Measurements from ENCODE around the gene INAFM1. TPM values are rescaled to one million over a fixed set of nuclear protein-coding genes. Genes with fewer than 3 reads are reported as not detected.
A peak's percentile ranks its signal among the peaks of the same experiment; 100 is the strongest.
"Not testable (repeated sequence)": the region's sequence is repeated elsewhere in the genome, so short reads cannot be mapped to it uniquely, and the experiment has no call there.

The INAFM1 gene
- total RNA-seq, 2 donors from 2014 or later, result 28.2 to 38.6 TPM

DNA sequence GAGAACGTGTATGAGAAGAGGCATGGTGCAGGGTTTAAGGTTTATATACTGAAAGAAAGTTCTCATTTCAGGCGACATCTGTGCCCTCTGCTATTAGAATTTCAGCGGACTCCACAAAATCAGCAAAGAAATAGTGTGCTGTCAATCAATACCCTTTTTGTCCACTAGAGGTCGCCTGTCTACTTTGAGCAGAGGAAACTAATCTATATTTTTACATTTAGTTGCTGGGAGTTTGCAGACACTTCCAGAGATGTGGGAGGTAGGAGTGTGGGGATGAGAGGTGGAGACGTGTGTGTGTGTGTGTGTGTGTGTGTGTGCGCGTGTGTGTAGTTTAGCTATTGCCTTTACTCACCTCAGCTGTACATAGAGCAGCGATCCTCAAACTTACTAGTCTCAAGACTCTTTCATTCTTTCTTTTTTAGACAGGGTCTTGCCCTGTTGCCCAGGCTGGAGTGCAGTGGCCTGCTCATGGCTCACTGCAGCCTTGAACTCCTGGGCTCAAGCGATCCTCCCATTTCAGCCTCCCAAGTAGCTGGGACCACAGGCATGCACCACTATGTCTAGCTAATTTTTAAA, 9.7 kb downstream of the INAFM1 start:
- intact Hi-C loops (cut with DNase I), result loop anchor here in 1 of 2 donors (5.0 to 10.0 kb wide), 2 partner anchors 108 to 420 kb away; no protein-coding TSS in a partner anchor
- DNase-seq (ENCODE audit: low spot score), result no peak

DNA sequence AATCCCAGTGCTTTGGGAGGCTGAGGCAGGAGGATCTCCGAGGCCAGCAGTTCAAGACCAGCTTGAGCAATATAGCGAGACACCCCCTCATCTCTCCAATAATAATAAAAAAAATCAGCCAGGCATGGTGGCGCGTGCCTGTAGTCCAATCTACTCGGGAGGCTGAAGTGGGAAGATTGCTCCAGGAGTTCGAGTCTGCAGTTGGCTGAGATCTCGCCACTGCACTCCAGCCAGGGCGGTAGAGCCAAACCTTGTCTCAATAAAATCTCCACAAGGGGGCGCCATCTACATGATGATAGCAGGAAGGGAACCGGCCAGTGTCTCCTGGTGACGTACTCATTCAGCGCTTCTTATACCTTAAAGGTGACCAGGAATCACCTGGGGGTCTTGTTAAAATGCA, 21.4 kb downstream of the INAFM1 start:
- intact Hi-C loops (cut with DNase I), result loop anchor here (5.0 to 10.0 kb wide), 2 partner anchors 96 to 129 kb away; no protein-coding TSS in a partner anchor

DNA sequence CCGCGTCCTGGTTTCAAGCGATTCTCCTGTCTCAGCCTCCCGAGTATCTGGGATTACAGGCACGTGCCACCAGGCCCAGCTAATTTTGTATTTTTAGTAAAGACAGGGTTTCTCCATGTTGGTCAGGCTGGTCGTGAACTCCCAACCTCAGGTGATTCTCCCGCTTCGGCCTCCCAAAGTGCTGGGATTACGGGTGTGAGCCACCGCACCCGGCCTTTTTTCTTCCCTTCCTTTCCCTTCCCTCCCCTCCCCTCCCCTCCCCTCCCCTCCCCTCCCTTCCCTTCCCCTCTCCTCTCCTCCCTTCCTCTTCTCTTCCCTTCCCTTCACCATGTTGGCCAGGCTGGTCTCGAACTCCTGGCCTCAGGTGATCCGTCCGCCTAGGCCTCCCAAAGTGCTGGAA, 26.2 kb downstream of the INAFM1 start:
- intact Hi-C loops (cut with DNase I); DNase-seq (ENCODE audit: low spot score): not testable (repeated sequence)

More for the DNA sequence above, 21.4 kb downstream of the INAFM1 start:
- DNase-seq (ENCODE audit: low spot score), result no peak

DNA sequence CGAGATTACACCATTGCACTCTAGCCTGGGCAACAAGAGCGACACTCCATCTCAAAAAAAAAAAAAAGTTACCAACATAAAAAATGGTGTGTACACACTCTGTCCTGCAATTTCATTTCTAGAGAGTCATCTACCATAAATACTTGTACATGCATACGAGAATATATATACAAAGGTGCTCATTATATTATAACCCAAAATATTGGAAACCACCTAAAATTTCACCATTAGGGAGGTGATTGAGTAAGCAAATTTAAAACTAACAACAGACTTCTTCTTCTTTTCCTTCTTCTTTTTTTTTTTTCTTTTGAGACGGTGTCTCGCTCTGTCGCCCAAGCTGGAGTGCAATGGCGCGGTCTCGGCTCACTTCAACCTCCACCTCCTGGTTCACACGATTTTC, 27.6 kb downstream of the INAFM1 start:
- no peak for DNase-seq (ENCODE audit: low spot score)
- intact Hi-C loops (cut with DNase I), result no loop called here

DNA sequence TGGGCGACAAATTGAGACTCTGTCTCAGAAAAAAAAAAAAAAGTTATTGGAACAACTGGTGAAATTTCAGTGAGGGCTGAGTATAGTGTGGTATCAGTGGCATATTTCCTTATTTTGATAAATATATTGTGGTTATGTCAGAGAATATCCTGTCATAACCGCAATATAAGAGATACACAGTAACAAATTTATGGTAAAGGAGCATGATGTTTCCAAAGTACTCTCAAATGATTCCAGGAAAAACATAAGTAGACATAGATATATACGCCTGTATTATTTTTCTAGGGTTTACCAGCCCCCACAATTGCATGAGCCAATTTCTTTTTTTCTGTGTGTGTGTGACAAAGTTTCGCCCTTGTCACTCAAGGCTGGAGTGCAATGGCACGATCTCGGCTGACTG, 29.3 kb downstream of the INAFM1 start:
- intact Hi-C loops (cut with DNase I), result no loop called here
- no peak for DNase-seq (ENCODE audit: low spot score)

DNA sequence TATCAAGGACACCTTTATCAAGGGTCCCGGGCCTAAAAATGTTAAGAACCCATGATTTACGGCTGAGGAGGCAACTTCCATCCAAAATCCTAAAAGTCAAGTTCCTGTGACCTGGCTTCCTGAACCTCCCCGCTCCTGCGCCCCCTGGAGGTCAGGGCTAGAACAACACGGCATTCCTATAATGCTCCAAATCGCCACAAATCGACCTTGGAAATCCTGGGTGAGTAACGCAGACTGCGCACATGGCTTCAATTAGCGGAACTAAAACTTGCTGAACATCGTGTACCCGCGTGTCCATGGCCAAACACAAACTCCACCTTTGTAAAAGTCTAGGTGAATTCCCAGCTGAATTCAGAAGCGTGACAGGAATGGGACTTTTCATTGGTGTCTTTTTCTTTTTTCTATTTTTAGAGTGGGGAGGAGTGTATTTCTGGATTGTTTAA, 30.6 kb downstream of the INAFM1 start:
- intact Hi-C loops (cut with DNase I), result no loop called here
- peak; percentile 91 for DNase-seq (ENCODE audit: low spot score)

DNA sequence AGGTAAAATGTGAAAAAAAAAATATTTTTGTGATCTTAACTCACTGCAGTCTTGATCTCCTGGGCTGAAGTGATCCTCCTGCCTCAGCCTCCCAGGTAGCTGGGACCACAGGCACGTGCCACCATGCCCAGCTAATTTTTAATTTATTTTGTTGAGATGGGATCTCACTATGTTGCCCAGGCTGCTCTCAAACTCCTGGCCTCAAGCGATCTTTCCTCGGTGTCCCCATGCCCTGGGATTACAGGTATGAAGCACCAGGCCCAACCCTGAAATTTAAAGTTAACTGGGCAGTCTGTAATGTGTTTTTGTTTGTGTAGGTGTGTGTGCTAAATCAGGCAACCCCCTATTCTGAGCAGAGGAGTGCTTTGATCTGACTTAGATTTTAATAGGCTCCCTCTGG, 31.6 kb downstream of the INAFM1 start:
- intact Hi-C loops (cut with DNase I), result no loop called here
- no peak for DNase-seq (ENCODE audit: low spot score)

DNA sequence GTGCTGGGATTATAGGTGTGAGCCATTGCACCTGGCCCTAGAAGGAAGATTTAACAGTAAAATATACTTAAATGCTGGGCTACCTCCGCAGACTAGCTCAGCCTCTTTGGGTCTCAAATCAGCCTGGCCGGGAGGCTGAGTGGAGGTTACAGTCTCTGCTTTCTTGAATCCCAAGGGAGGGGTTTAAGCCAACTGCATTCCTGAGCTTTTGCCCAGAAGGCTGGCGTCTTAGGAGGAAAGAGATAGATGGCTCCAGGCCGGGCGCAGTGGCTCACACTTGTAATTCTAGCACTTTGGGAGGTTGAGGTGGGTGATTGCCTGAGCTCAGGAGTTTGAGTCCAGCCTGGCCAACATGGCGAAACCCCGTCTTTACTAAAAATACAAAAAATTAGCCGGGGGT, 34.4 kb downstream of the INAFM1 start:
- DNase-seq (ENCODE audit: low spot score), result no peak
- intact Hi-C loops (cut with DNase I), result no loop called here

DNA sequence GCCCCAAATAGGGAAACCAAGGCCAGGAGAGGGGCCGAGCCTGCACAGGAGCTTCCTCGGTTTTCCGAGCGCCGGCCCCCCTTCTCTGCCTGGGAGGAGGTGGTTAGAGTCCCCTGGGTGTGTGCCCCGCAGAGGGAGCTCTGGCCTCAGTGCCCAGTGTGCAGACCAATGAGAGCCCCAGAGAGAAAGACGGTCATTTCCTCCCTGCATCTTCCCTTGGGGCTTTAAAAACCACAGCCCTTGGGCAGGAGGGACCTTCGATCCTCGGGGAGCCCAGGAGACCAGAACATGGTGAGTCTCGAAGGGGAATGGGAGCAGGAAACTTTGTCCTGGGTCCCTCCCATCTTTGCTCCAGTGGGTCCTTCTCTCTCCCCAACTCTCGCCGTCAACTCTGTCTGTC, 34.9 kb downstream of the INAFM1 start, which contains the start of gene C5AR1:
Gene C5AR1, plus strand, starts transcription at position 254 of the 400 bp plus-strand sequence. Its CDS starts 35 bp downstream, at position 289.
- intact Hi-C loops (cut with DNase I), result no loop called here
- DNase-seq (ENCODE audit: low spot score), result peak; percentile 85

DNA sequence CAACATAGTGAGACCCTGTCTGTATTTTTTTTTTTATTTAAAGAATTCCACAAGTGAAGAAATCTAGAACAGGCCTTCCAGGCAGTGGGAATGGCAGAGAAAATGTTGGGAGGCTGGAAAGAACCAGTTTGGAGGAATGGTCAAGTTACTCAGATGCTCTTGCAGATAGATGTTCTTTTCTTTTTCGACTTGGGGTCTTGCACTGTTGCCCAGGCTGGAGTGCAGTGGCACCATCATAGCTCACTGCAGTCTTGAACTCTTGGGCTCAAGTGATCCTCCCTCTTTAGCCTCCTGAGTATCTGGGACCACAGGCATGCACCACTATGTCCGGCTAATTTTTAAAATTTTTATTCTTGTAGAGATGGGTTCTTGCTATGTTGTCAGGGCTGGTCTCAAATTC, 35.6 kb downstream of the INAFM1 start:
- no peak for DNase-seq (ENCODE audit: low spot score)

DNA sequence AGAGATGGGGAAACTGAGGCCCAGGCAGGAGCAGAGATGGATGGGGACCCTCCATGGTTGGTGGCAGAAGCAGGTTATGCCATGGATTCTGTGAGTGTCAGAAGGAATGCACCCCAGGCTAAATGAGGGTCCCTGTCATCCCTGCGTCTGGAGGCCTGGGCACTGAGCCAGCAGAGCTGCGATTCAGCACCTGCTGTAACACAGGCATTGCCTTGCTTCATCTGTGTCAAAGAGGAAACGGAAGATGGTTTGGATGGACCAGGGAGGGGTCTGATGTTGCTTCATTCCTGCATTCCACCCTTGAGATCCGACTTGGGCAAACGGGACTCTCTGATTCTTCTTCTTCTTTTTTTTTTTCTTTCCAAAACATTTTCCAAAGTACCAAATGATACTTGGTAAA, 36.1 kb downstream of the INAFM1 start:
- intact Hi-C loops (cut with DNase I), result no loop called here
- DNase-seq (ENCODE audit: low spot score), result peak; percentile 91

More for the DNA sequence above, 35.6 kb downstream of the INAFM1 start:
- intact Hi-C loops (cut with DNase I), result no loop called here

DNA sequence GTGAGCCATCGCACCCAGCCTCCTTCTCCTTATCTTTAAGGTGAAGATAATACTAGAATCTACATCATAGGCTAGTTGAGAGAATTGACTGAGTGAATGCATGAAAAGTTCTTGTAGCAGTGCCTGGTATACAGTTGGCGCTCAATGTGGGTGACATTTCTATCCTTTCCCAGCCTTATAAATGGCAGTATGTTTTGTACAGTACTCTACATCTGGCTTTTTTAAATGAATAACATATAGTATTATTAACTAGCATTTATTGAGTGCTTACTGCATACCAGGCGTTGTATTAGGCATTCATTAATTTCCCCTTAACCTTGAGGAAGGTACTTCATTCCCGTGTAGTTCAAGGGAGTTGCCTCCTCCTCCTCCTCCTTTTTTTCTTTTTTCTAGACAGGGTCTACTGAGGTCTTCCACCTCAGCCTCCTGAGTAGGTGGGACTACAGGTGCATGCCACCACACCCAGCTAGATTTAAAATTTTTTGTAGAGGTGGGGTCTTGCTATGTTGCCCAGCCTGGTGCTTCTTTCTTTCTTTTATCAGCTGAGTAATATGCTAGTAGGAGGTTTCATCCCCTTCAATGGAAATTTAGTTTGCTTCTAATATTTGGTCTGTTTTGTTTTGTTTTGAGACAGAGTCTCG, 37.8 kb downstream of the INAFM1 start:
- DNase-seq (ENCODE audit: low spot score), result no peak
- intact Hi-C loops (cut with DNase I), result no loop called here

DNA sequence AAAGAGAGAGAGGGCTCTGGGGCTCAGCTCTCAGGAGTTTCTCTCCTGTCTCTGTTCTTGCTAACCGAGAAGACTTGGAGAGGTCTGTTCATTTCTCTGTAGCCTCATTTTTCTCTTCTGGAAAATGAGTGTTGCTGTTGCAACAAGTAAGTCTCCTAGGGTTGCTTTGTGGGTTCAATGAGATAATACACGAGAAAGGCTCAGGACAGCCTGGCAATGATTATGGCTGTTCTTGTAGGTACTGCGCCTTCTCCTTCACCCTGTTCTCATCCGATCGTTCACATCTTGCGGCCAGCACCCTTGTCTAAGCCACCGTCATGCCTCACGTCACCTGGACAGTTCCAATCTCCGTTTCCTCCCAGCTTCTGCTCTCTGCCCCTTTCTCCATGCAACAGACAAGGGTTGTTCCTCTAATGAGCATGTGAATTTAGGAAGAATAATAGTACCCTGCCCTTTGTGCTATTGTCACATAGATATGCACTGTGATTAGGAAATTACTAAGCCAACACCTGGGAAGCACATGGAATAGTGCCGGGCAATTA, 39.1 kb downstream of the INAFM1 start:
- intact Hi-C loops (cut with DNase I), result no loop called here
- no peak for DNase-seq (ENCODE audit: low spot score)

DNA sequence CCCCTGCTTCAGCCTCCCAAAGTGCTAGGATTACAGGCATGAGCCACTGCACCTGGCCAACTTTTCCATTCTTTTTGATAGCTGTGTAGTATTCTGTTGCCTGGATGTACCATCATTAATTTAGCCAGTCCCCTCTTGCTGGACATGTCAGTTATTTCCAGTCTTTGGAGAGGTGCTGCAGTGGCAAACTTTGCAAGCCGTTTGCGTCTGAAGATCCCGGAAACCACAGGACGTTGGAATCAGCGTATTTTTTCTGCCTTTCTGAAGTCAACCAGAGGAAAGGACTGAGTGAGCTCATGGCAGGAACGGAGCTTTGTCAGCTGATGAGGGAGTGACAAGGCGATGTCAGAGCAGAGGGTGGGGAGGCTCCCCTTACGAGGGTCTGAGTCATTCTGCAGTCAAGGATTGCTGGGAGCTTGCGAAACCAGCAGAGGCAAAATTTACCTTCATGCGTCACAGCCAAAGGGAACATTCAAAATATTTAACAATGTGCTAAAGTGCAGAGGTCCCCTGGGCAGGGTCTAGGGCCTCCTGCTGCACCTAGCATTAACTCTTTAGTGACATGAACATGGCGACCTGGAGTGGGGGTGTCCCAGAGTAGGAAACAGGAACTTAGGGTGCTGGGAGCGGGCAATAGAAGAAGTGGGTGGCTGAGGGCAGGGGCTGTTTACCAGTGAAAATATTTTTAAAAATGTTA, 40.6 kb downstream of the INAFM1 start:
- intact Hi-C loops (cut with DNase I), result no loop called here
- DNase-seq (ENCODE audit: low spot score), result peak; percentile 88

DNA sequence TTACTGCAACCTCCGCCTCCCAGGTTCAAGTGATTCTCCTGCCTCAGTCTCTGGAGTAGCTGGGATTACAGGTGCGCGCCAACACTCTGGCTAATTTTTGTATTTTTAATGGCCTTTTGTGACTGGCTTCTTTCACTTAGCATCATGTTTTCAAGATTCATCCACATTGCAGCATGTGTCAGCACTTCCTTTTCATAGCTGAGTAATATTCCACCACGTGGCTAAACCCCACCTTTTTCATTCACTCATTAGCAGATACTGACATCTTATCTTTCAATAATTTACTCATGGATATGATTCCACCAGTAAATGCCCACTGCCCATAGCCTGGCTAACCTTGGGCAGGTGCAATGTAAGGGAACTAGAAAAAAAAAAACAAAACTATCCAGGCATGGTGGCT, 41.8 kb downstream of the INAFM1 start:
- DNase-seq (ENCODE audit: low spot score), result no peak
- intact Hi-C loops (cut with DNase I), result no loop called here

DNA sequence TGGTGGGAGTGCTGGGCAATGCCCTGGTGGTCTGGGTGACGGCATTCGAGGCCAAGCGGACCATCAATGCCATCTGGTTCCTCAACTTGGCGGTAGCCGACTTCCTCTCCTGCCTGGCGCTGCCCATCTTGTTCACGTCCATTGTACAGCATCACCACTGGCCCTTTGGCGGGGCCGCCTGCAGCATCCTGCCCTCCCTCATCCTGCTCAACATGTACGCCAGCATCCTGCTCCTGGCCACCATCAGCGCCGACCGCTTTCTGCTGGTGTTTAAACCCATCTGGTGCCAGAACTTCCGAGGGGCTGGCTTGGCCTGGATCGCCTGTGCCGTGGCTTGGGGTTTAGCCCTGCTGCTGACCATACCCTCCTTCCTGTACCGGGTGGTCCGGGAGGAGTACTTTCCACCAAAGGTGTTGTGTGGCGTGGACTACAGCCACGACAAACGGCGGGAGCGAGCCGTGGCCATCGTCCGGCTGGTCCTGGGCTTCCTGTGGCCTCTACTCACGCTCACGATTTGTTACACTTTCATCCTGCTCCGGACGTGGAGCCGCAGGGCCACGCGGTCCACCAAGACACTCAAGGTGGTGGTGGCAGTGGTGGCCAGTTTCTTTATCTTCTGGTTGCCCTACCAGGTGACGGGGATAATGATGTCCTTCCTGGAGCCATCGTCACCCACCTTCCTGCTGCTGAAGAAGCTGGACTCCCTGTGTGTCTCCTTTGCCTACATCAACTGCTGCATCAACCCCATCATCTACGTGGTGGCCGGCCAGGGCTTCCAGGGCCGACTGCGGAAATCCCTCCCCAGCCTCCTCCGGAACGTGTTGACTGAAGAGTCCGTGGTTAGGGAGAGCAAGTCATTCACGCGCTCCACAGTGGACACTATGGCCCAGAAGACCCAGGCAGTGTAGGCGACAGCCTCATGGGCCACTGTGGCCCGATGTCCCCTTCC, 45.5 kb downstream of the INAFM1 start:
- intact Hi-C loops (cut with DNase I), result no loop called here
- DNase-seq (ENCODE audit: low spot score), result no peak

DNA sequence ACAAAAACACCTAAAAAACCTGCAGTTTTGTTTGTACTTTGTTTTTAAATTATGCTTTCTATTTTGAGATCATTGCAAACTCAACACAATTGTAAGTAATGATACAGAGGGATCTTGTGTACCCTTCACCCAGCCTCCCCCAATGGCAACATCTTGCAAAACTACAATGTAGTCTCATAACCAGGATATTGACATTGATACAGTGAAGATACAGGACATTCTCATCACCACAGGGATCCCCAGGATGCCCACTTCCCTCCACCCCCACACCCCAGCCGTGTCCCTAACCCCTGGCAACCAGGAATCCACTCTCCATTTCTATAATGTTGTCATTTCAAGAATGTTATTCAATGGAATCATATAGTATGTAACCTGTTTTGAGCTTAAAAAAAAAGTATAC, 46.9 kb downstream of the INAFM1 start:
- no peak for DNase-seq (ENCODE audit: low spot score)
- intact Hi-C loops (cut with DNase I), result no loop called here

DNA sequence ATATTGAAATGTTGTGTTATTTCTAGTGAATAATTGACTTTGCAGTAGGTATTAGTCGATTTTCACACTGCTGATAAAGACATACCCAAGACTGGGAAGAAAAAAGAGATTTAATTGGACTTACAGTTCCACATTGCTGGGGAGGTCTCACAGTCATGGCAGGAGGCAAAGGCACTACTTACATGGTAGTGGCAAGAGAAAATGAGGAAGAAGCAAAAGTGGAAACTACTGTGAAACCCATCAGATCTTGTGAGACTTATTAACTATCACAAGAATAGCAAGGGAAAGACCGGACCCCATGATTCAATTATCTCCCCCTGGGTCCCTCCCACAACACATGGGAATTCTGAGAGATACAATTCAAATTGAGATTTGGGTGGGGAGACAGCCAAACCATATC, 47.4 kb downstream of the INAFM1 start:
- intact Hi-C loops (cut with DNase I), result no loop called here
- DNase-seq (ENCODE audit: low spot score), result no peak

DNA sequence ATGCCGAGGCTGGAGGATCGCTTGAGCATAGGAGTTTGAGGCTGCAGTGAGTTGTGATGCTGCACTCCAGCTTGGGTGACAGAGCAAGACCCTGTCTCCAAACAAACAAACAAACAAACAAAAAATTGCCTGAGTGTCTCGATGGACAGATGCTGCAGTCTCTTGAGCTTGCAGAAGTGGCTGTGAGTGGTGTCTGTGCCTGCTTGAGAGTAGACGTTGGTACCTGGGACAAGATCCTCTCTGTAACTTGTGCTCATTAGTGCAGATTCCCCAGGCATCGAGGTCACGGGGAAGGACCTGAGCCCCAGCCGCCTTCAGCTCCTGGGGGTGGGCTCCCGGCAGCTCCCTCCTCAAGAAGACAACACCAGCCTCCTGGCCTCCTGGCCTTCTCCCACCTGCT, 48.7 kb downstream of the INAFM1 start:
- DNase-seq (ENCODE audit: low spot score), result no peak
- intact Hi-C loops (cut with DNase I), result no loop called here
